Prostate gland (tissue), 2 donors: ENCODE data around the gene ZNF639. TPM values are rescaled to one million over a fixed set of nuclear protein-coding genes. Genes with fewer than 3 reads are reported as not detected.

Experiments
- DNase-seq: peaks from one replicate; pipeline ENCODE4 v3.0.0-alpha.2; 2019; ENCODE audit warnings: low spot score
- H3K27ac ChIP-seq, 2 donors: fragments of 200-600 bp; sonication (generic); 2 replicates each; pipeline ENCODE4 v1.5.1; 2017 to 2019
- H3K27me3 ChIP-seq: fragments of 200-600 bp; sonication (generic); replicated peaks from 2 replicates; pipeline ENCODE4 v1.5.1; 2019; ENCODE audit not compliant: insufficient read depth
- H3K36me3 ChIP-seq, 2 donors: fragments of 200-600 bp; sonication (generic); 1 replicate in 1 of 2; 2 replicates in 1 of 2; pipeline versions ENCODE4 v1.5.1 to v1.8.1; 2017 to 2019
- H3K4me1 ChIP-seq: fragments of 200-600 bp; sonication (generic); replicated peaks from 2 replicates; pipeline ENCODE4 v1.5.1; 2019
- H3K4me3 ChIP-seq, 2 donors: fragments of 200-600 bp; sonication (generic); 2 replicates each; pipeline ENCODE4 v1.5.1; 2017 to 2019
- H3K9me3 ChIP-seq: fragments of 200-600 bp; sonication (generic); 2 replicates; pipeline ENCODE4 v1.5.1; 2017
- CTCF ChIP-seq, 4 experiments: fragments of 200-600 bp in 2 of 4; fragments of 450-650 bp in 2 of 4; sonication (generic) in 2 of 4; IDR thresholded peaks; 1 replicate in 3 of 4; 2 replicates in 1 of 4; pipeline ENCODE4 v1.5.1; 2016 to 2019; ENCODE audit warnings: antibody characterized with exemption in 4 of 4, mild to moderate bottlenecking in 2 of 4, moderate library complexity in 2 of 4
- POLR2A ChIP-seq: fragments of 450-650 bp; IDR thresholded peaks from one replicate; pipeline ENCODE4 v1.6.1; 2016; ENCODE audit warnings: antibody characterized with exemption, mild to moderate bottlenecking
- POLR2AphosphoS5 ChIP-seq: sonication (generic); formaldehyde crosslinking; IDR thresholded peaks from one replicate; pipeline ENCODE4 v1.6.1; 2017; ENCODE audit warnings: antibody characterized with exemption
- WGBS: methylation state at CpG from one replicate; pipeline ENCODE4 v1.1.5; 2018; 5-methylcytosine and 5-hydroxymethylcytosine counted together
- intact Hi-C: fragments of 100-400 bp; cut with DNase I; formaldehyde crosslinking; loops from one replicate; pipeline ENCODE4 v1.14.2; 2022
- total RNA-seq, 2 donors: library from RNA; depleted of rRNA; stranded (reverse); fragments of >200 nt; gene quantifications; one replicate each; pipeline ENCODE4 v1.1.0, GENCODE V29; 2016

ZNF639 gene
- total RNA-seq, 2 donors from 2014 or later = 48.6 to 50.7 TPM

- H3K36me3 ChIP-seq = no peaks in the 10 kb centered on the region
- no peaks in the 10 kb centered on the region for H3K9me3 ChIP-seq
- intact Hi-C loops = no loop called here
- no peak overlapping the region for H3K4me3 ChIP-seq
- TF ChIP-seq CTCF (IDR thresholded peaks at IDR 0.05) (no peak), POLR2A (no peak), POLR2AphosphoS5 (no peak)
- H3K27ac ChIP-seq = no peak overlapping the region
- 29% methylated on average over 3 of the region's 3 CpGs for WGBS
- no peaks in the 10 kb centered on the region for H3K4me1 ChIP-seq
- no peak for DNase-seq
- H3K27me3 ChIP-seq = no peaks in the 10 kb centered on the region
These were observed 33.5 kb upstream of the ZNF639 start for GRCh38 chr3:179289295-179289694.

- 16% methylated on average over 2 of the region's 2 CpGs for WGBS
- intact Hi-C loops = no loop called here
- Histone ChIP-seq H3K27me3 (no peaks in the 10 kb centered on the region), H3K9me3 (no peaks in the 10 kb centered on the region), H3K4me1 (no peaks in the 10 kb centered on the region), H3K27ac (no peak overlapping the region), H3K36me3 (no peaks in the 10 kb centered on the region), H3K4me3 (no peak overlapping the region)
- TF ChIP-seq POLR2A = no peak
- TF ChIP-seq CTCF (IDR thresholded peaks at IDR 0.05) = no peak
- TF ChIP-seq POLR2AphosphoS5 = no peak
- no peak for DNase-seq
These were observed 30.4 kb upstream of the ZNF639 start for GRCh38 chr3:179292450-179292849.

DNA sequence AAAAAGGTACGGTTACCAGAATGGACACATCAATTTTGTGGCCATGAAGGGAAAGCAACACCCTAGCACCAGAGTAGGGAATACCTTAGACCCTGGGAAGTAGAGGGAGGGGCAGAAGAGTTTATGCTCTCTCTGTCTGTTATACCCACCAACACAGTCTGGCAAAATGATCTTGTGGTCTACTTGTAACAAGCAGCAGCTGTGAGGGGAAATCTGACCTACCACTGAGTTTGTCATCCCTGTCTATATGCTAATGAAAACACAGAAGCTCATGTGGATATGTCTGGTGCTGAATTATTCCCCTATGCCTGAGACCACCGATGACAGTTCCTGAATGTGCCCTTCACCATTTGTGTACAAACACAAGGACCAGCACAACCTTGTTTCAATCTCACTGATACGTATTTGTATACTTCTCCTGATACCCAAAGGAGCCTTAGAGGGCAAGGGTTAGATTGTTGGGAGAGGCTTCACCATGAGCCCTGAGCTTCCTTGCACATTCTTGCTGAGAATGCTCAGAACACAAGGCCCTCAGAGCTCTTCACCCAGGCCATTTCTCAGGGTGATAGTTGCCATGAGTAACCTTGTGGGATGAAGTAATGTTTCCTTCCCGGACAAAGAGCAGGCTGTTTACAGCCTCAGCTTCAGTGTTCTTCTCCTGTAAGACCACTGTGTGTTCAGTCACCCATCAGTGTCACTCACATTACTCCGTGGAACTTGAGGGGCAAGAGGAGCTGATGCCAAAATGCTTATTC is 24.7 kb upstream of the ZNF639 start:
- DNase-seq = no peak
- 79% methylated on average over 5 of the region's 5 CpGs for WGBS
- intact Hi-C loops = no loop called here
- H3K4me3 ChIP-seq = no peak overlapping the region
- no peaks in the 10 kb centered on the region for H3K36me3 ChIP-seq
- H3K9me3 ChIP-seq = no peaks in the 10 kb centered on the region
- no peaks in the 10 kb centered on the region for H3K27me3 ChIP-seq
- H3K4me1 ChIP-seq = no peaks in the 10 kb centered on the region
- TF ChIP-seq POLR2A (no peak), POLR2AphosphoS5 (no peak), CTCF (IDR thresholded peaks at IDR 0.05) (no peak)
- no peak overlapping the region for H3K27ac ChIP-seq

GRCh38 chr3:179299316-179299715 is 23.5 kb upstream of the ZNF639 start:
- Histone ChIP-seq H3K36me3 (no peaks in the 10 kb centered on the region), H3K4me1 (no peaks in the 10 kb centered on the region), H3K27me3 (no peaks in the 10 kb centered on the region), H3K27ac (no peak overlapping the region), H3K9me3 (no peaks in the 10 kb centered on the region), H3K4me3 (no peak overlapping the region)
- WGBS = 93% methylated on average over 2 of the region's 2 CpGs
- no peak for DNase-seq
- intact Hi-C loops = no loop called here
- no peak for TF ChIP-seq POLR2AphosphoS5
- no peak for TF ChIP-seq POLR2A
- TF ChIP-seq CTCF (IDR thresholded peaks at IDR 0.05) = no peak

- Histone ChIP-seq H3K27me3 (no peaks in the 10 kb centered on the region), H3K4me1 (no peaks in the 10 kb centered on the region), H3K4me3 (no peak overlapping the region), H3K9me3 (no peaks in the 10 kb centered on the region), H3K36me3 (no peaks in the 10 kb centered on the region), H3K27ac (no peak overlapping the region)
- 92% methylated on average over 5 of the region's 5 CpGs for WGBS
- no peak for TF ChIP-seq POLR2AphosphoS5
- no peak for TF ChIP-seq POLR2A
- no peak for TF ChIP-seq CTCF (IDR thresholded peaks at IDR 0.05)
- DNase-seq = no peak
- intact Hi-C loops = no loop called here
These were observed 22.7 kb upstream of the ZNF639 start for GRCh38 chr3:179299999-179300613.
